Measurements from ENCODE around the gene BUB1. TPM values are rescaled to one million over a fixed set of nuclear protein-coding genes. Genes with fewer than 3 reads are reported as not detected.

BUB1 gene
- total RNA-seq, 2 experiments from 2014 or later = 138 to 140 TPM

Other genes starting within 250 kb of the BUB1 start
- gene LIMS4, start 205.2 kb downstream of the BUB1 start, total RNA-seq = under 1 TPM; 0.78 to 0.97 TPM
- gene RGPD6, start 100.8 kb downstream of the BUB1 start, total RNA-seq = 1 to 10 TPM; 7.0 to 9.4 TPM
- gene ACOXL, start 54.5 kb upstream of the BUB1 start, total RNA-seq = not detected

Data from activated CD8-positive, alpha-beta T cell treated with anti-CD3 and anti-CD28 coated beads, Interleukin-2, amount 10 ng/mL, durations not matched to agents 7 days and 5 days (primary cell).